Sigmoid colon (tissue), 4 donors: Measurements from ENCODE around the gene ELAC2.

ENCODE experiments used
- EP300 ChIP-seq, 4 donors: sonication (generic); formaldehyde crosslinking; IDR thresholded peaks; one replicate each; pipeline ENCODE4 v1.6.1; 2017; ENCODE audit warnings: antibody characterized with exemption in 4 of 4
- POLR2A ChIP-seq, 2 donors: fragments of 450-650 bp; IDR thresholded peaks; one replicate each; pipeline ENCODE4 v1.6.1; 2016; ENCODE audit warnings: antibody characterized with exemption in 2 of 2, mild to moderate bottlenecking in 2 of 2, moderate library complexity in 2 of 2
- TF ChIP-seq, protein P1 (sequence below), 4 experiments: fragments of 450-650 bp in 3 of 4; fragments of 200-600 bp in 1 of 4; IDR thresholded peaks; one replicate each; pipeline ENCODE4 v1.5.1; 2016 to 2019; ENCODE audit warnings: antibody characterized with exemption in 4 of 4, mild to moderate bottlenecking in 3 of 4, moderate library complexity in 2 of 4

DNA sequence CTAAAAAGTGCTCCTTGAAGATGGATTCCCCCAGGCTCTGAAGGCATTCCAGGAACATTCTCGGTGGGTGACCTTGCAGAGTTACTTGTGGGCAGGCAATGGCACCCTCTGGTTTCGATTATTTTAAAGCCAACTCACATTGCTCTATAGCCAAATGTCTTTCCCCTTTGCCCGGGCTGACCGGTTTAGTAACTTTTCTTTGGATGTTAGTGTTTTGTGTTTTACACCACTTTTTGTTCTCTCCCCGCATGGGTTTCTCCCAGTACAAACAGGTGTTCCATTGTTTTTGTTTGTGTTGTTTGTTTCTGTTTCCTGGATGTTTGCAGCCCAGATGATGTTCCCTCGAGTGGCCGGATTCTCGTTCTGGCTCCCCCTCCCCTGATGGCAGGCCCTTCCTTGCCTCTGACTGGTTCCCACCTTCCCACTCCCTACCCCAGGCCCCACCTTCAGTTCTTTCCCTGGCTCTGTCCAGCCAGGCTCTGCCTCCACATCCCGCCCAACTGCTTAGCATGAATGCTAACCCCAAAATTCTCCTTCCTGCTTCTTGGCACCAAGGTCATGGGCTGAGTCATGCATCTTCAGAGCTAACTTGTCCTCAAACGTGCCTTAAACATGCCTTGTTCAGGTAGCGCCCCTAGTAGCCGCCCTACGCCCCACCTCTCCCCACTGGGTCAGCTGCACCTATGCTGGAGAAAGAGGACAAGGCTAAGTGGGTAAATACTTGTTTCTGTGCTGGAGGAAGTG, 40.6 kb downstream of the ELAC2 start:
- TF ChIP-seq EP300 (IDR thresholded peaks at IDR 0.05) (no peak), POLR2A (IDR thresholded peaks at IDR 0.05) (no peak)
- TF ChIP-seq, protein P1, sequence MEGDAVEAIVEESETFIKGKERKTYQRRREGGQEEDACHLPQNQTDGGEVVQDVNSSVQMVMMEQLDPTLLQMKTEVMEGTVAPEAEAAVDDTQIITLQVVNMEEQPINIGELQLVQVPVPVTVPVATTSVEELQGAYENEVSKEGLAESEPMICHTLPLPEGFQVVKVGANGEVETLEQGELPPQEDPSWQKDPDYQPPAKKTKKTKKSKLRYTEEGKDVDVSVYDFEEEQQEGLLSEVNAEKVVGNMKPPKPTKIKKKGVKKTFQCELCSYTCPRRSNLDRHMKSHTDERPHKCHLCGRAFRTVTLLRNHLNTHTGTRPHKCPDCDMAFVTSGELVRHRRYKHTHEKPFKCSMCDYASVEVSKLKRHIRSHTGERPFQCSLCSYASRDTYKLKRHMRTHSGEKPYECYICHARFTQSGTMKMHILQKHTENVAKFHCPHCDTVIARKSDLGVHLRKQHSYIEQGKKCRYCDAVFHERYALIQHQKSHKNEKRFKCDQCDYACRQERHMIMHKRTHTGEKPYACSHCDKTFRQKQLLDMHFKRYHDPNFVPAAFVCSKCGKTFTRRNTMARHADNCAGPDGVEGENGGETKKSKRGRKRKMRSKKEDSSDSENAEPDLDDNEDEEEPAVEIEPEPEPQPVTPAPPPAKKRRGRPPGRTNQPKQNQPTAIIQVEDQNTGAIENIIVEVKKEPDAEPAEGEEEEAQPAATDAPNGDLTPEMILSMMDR (IDR thresholded peaks at IDR 0.05): no peak
